Cardiac fibroblast (primary cell): ENCODE results near the gene SETD2.

Experiments used
- DNase-seq, 2 donors: peaks; one replicate each; pipeline versions ENCODE4 v3.0.0 to v3.0.0-alpha.2; 2010; ENCODE audit warnings: low read depth in 2 of 2
- H3K4me3 ChIP-seq, 2 donors: replicated peaks in 1 of 2; 1 replicate in 1 of 2; 2 replicates in 1 of 2; pipeline ENCODE4 v1.5.1; 2011; ENCODE audit warnings: low read depth in 2 of 2, low read length in 2 of 2, mild to moderate bottlenecking in 2 of 2, moderate library complexity in 1 of 2
- TF ChIP-seq, protein P1 (sequence below): IDR thresholded peaks from one replicate; pipeline ENCODE4 v1.5.1; 2011; ENCODE audit warnings: low read depth, mild to moderate bottlenecking, low read length, inconsistent platforms

Gene SETD2

DNA sequence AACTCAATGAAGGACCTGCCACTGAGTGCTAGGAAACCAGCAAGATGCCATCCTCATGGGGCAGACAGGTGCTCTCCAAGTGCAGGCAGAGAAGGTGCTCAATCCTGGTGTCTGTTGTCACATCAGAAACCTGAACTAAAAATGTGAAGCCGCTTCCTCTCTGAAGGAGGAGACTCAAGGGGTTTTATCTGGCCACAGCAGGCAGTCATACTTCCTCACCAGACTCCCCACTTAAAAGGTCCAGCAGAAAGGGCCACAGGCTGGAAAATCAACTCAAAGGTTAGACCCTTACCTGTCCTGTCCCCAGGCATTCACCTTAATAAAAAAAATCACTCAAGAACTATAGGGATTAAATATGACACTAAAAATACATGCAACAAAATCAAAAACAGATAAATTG lies 192.2 kb downstream of the SETD2 start:
- DNase-seq, result no peak
- H3K4me3 ChIP-seq, result no peak overlapping the region
- TF ChIP-seq, protein P1, sequence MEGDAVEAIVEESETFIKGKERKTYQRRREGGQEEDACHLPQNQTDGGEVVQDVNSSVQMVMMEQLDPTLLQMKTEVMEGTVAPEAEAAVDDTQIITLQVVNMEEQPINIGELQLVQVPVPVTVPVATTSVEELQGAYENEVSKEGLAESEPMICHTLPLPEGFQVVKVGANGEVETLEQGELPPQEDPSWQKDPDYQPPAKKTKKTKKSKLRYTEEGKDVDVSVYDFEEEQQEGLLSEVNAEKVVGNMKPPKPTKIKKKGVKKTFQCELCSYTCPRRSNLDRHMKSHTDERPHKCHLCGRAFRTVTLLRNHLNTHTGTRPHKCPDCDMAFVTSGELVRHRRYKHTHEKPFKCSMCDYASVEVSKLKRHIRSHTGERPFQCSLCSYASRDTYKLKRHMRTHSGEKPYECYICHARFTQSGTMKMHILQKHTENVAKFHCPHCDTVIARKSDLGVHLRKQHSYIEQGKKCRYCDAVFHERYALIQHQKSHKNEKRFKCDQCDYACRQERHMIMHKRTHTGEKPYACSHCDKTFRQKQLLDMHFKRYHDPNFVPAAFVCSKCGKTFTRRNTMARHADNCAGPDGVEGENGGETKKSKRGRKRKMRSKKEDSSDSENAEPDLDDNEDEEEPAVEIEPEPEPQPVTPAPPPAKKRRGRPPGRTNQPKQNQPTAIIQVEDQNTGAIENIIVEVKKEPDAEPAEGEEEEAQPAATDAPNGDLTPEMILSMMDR, result no peak

- H3K4me3 ChIP-seq, result no peak overlapping the region
- no peak for DNase-seq
- TF ChIP-seq, protein P1, result no peak
Observed at GRCh38 chr3:46971151-46971550, 192.8 kb downstream of the SETD2 start.

DNA sequence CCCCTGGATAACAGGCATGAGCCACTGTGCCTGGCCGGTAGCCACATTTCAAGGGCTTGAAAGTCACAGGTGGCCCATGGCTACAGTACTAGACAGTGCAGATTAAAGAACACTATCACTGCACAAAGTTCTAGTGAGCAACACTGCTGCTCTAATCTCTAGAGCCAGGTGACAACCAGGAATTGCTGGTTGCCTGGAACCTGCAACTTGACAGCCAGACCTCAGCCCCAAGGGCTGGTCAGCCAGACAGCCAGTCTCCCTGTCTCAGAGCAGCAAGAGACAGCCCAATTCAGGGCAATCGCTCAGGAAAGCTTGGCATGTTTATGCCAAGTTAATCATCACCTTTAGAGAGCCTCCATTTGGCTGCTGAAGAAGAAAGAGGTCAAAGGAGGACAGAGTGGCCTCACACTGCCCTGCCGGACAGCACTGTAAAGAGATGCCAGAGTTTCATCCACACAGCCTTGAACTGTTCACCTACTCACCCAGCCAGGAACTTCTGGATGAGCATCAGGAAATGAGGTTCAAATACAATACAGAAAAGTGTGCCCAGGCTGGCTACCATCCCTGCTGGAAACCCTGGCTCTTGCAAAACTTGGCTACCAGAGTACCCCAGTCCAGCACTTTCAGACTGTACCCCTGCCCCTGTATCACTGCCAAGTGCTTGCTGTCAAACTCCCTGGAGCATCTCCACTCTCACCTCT lies 193.4 kb downstream of the SETD2 start:
- TF ChIP-seq, protein P1, result no peak
- peak in 1 of 2 donors; percentile 62 for DNase-seq
- H3K4me3 ChIP-seq, result no peak overlapping the region

GRCh38 chr3:46968783-46969428 lies 195.0 kb downstream of the SETD2 start:
- TF ChIP-seq, protein P1, result no peak
- DNase-seq, result no peak
- H3K4me3 ChIP-seq, result no peak overlapping the region

DNA sequence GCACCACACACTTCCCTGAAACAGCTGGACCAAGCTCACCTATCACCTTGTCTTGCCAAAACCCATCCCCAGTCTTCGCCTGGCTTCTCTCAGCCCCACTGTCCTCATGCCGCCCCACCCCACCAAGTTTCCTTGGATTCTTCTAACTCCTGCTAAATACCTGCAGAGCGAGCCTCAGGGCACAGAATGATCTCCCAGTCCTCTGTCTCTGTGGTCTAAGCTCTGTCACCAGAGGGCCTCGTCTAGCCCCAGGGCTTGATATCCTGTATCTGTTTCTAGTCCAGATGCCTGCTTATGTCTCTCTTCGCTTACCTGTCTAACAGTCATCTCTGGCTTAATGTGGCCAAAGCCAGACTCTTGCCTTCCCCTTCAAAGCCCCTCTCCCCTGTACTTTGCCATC lies 197.1 kb downstream of the SETD2 start:
- no peak for DNase-seq
- TF ChIP-seq, protein P1, result no peak
- no peak overlapping the region for H3K4me3 ChIP-seq
